ENCODE measurements around the gene ZNF84. TPM values are rescaled to one million over a fixed set of nuclear protein-coding genes. Genes with fewer than 3 reads are reported as not detected.

Gene ZNF84
- total and polyA plus RNA-seq, 8 donors, result 17.3 to 85.7 (median 73.7) TPM

- TF ChIP-seq CTCF (IDR thresholded peaks at IDR 0.05), result no peak
- Histone ChIP-seq H3K4me1 (peaks cover 4 to 5% of the 10 kb centered on the region in 2 donors), H3K27ac (peak overlapping the region; percentile 99), H3K4me3 (peak overlapping the region; percentile 67 to 76), H3K9me3 (peaks cover 0 to 85% of the 10 kb centered on the region in 2 donors), H3K36me3 (peaks cover 3 to 45% of the 10 kb centered on the region in 2 donors), H3K27me3 (no peaks in the 10 kb centered on the region)
- ATAC-seq (no peak), DNase-seq (peak in 2 of 4 donors; percentile 5 to 32)
- intact Hi-C loops (cut with DNase I), result no loop called here
Measured at GRCh38 chr12:133081159-133081780, 44.0 kb downstream of the ZNF84 start.

- peaks cover 3 to 66% of the 10 kb centered on the region in 2 donors for H3K36me3 ChIP-seq
- intact Hi-C loops (cut with DNase I), result no loop called here
- DNase-seq, result no peak
- ATAC-seq, result no peak
- no peak for TF ChIP-seq CTCF (IDR thresholded peaks at IDR 0.05)
- H3K9me3 ChIP-seq, result peaks cover 0 to 85% of the 10 kb centered on the region in 2 donors
- H3K27me3 ChIP-seq, result no peaks in the 10 kb centered on the region
- H3K4me1 ChIP-seq, result peaks cover 4 to 5% of the 10 kb centered on the region in 2 donors
- no peak overlapping the region for H3K4me3 ChIP-seq
- H3K27ac ChIP-seq, result no peak overlapping the region
Measured at GRCh38 chr12:133083345-133083744, 46.0 kb downstream of the ZNF84 start.

- peaks cover 43 to 100% of the 10 kb centered on the region in 2 donors for H3K9me3 ChIP-seq
- ATAC-seq (no peak), DNase-seq (no peak)
- TF ChIP-seq CTCF (IDR thresholded peaks at IDR 0.05), result no peak
- no peaks in the 10 kb centered on the region for H3K4me1 ChIP-seq
- peaks cover 16 to 83% of the 10 kb centered on the region in 2 donors for H3K36me3 ChIP-seq
- no peak overlapping the region for H3K4me3 ChIP-seq
- no peak overlapping the region for H3K27ac ChIP-seq
- intact Hi-C loops (cut with DNase I), result no loop called here
- no peaks in the 10 kb centered on the region for H3K27me3 ChIP-seq
Measured at GRCh38 chr12:133105620-133106019, 68.3 kb downstream of the ZNF84 start.

GRCh38 chr12:133106253-133106652 lies 68.9 kb downstream of the ZNF84 start:
- H3K4me1 ChIP-seq, result no peaks in the 10 kb centered on the region
- peaks cover 43 to 100% of the 10 kb centered on the region in 2 donors for H3K9me3 ChIP-seq
- no peak for DNase-seq
- H3K27ac ChIP-seq, result no peak overlapping the region
- H3K27me3 ChIP-seq, result no peaks in the 10 kb centered on the region
- peaks cover 16 to 76% of the 10 kb centered on the region in 2 donors for H3K36me3 ChIP-seq
- TF ChIP-seq CTCF (IDR thresholded peaks at IDR 0.05), result no peak
- no peak for ATAC-seq
- intact Hi-C loops (cut with DNase I), result no loop called here
- H3K4me3 ChIP-seq, result no peak overlapping the region

GRCh38 chr12:133107121-133107520 lies 69.8 kb downstream of the ZNF84 start:
- Histone ChIP-seq H3K4me1 (no peaks in the 10 kb centered on the region), H3K9me3 (peaks cover 41 to 100% of the 10 kb centered on the region in 2 donors), H3K27me3 (no peaks in the 10 kb centered on the region), H3K36me3 (peaks cover 16 to 68% of the 10 kb centered on the region in 2 donors), H3K4me3 (no peak overlapping the region), H3K27ac (no peak overlapping the region)
- no peak for TF ChIP-seq CTCF (IDR thresholded peaks at IDR 0.05)
- intact Hi-C loops (cut with DNase I), result no loop called here
- ATAC-seq, result no peak
- no peak for DNase-seq
